Erythroblast (primary cell): Measurements from ENCODE around the gene CPLANE1.

Experiments used
- GATA1 ChIP-seq: IDR thresholded peaks from 2 replicates; pipeline ENCODE4 v1.6.1; 2011; ENCODE audit warnings: low read depth, mild to moderate bottlenecking, control low read depth, low read length, moderate library complexity
- POLR2A ChIP-seq: IDR thresholded peaks from 2 replicates; pipeline ENCODE4 v1.6.1; 2011; ENCODE audit warnings: mild to moderate bottlenecking, low read length

DNA sequence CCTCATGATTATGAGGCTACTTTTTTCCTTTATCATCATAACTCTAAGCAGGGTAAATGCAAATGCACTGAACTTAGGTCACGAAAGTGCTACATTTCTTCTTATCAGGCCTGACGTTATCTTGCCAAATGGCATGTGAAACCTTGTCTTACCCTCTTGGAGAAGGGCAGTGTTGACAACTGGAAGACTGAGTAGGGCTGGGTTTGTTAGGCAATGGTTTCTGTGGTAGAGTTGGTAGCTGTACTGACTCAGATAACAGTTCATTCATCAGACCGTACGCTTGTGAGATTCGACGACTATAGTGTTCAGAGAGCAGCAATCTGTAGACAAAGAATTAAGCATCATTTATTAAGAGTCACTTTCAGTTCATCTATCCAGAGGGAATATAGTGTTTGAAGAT lies 127.7 kb downstream of the CPLANE1 start:
- TF ChIP-seq POLR2A = no peak
- no peak for TF ChIP-seq GATA1
